ENCODE results near the gene DIO3. TPM values are rescaled to one million over a fixed set of nuclear protein-coding genes. Genes with fewer than 3 reads are reported as not detected.

DIO3 gene
- total RNA-seq, 1 experiment from 2014 or later: 4.9 TPM

- H3K9ac ChIP-seq (ENCODE audit: low read length): no peak overlapping the region
- no peaks in the 10 kb centered on the region for H3K79me2 ChIP-seq (ENCODE audit: low read length)
- H3K27me3 ChIP-seq (ENCODE audit: low read length): no peaks in the 10 kb centered on the region
- DNase-seq (no peak), ATAC-seq (no peak)
- BruUV-seq (replicated peaks): no TSS peak
- no peaks in the 10 kb centered on the region for H3K4me1 ChIP-seq (ENCODE audit: insufficient read depth, low read length)
- H3K9me3 ChIP-seq (ENCODE audit: low read length): no peaks in the 10 kb centered on the region
- no peaks in the 10 kb centered on the region for H3K9me2 ChIP-seq (replicated peaks; ENCODE audit: low read length)
- intact Hi-C loops (cut with micrococcal nuclease): no loop called here
- H4K20me1 ChIP-seq (ENCODE audit: low read length): no peaks in the 10 kb centered on the region
- no peak overlapping the region for H3K27ac ChIP-seq (ENCODE audit: low read length)
- H3F3A ChIP-seq (ENCODE audit: low read length, unreplicated experiment): no peaks in the 10 kb centered on the region
- no peaks in the 10 kb centered on the region for H3K36me3 ChIP-seq (ENCODE audit: low read depth, low read length)
- H2AFZ ChIP-seq (ENCODE audit: low read length): no peak overlapping the region
- ChIA-PET CTCF (no interaction called here), POLR2A (ENCODE audit: unreplicated experiment) (no interaction called here)
- H3K4me3 ChIP-seq (ENCODE audit: low read length): no peak overlapping the region
- no peak overlapping the region for H3K4me2 ChIP-seq (ENCODE audit: low read length)
- TF ChIP-seq EZH2 (IDR thresholded peaks at IDR 0.05; ENCODE audit: low read length, unreplicated experiment): no peak
- no peak for TF ChIP-seq CTCF (conservative IDR thresholded peaks at IDR 0.05; ENCODE audit: low read depth, low read length)
- no peak for TF ChIP-seq EZH2phosphoT487 (IDR thresholded peaks at IDR 0.05; ENCODE audit: borderline replicate concordance, low read length)
Measured at GRCh38 chr14:101598159-101598558, 36.9 kb downstream of the DIO3 start.

GRCh38 chr14:101598571-101599233, 37.4 kb downstream of the DIO3 start:
- H3K27me3 ChIP-seq (ENCODE audit: low read length): no peaks in the 10 kb centered on the region
- intact Hi-C loops (cut with micrococcal nuclease): no loop called here
- no peak for TF ChIP-seq EZH2phosphoT487 (IDR thresholded peaks at IDR 0.05; ENCODE audit: borderline replicate concordance, low read length)
- no peak for TF ChIP-seq CTCF (conservative IDR thresholded peaks at IDR 0.05; ENCODE audit: low read depth, low read length)
- TF ChIP-seq EZH2 (IDR thresholded peaks at IDR 0.05; ENCODE audit: low read length, unreplicated experiment): no peak
- no peak overlapping the region for H3K9ac ChIP-seq (ENCODE audit: low read length)
- no peak overlapping the region for H3K4me3 ChIP-seq (ENCODE audit: low read length)
- no peak for ATAC-seq
- H3K9me3 ChIP-seq (ENCODE audit: low read length): no peaks in the 10 kb centered on the region
- H3K79me2 ChIP-seq (ENCODE audit: low read length): no peaks in the 10 kb centered on the region
- no peaks in the 10 kb centered on the region for H3F3A ChIP-seq (ENCODE audit: low read length, unreplicated experiment)
- POLR2A ChIA-PET (ENCODE audit: unreplicated experiment): no interaction called here
- H3K4me1 ChIP-seq (ENCODE audit: insufficient read depth, low read length): no peaks in the 10 kb centered on the region
- CTCF ChIA-PET: no interaction called here
- H3K9me2 ChIP-seq (replicated peaks; ENCODE audit: low read length): no peaks in the 10 kb centered on the region
- no TSS peak for BruUV-seq (replicated peaks)
- no peaks in the 10 kb centered on the region for H4K20me1 ChIP-seq (ENCODE audit: low read length)
- H3K36me3 ChIP-seq (ENCODE audit: low read depth, low read length): no peaks in the 10 kb centered on the region
- DNase-seq: no peak
- H3K27ac ChIP-seq (ENCODE audit: low read length): no peak overlapping the region
- H3K4me2 ChIP-seq (ENCODE audit: low read length): no peak overlapping the region
- no peak overlapping the region for H2AFZ ChIP-seq (ENCODE audit: low read length)

GRCh38 chr14:101599234-101599885, 38.1 kb downstream of the DIO3 start:
- no peak overlapping the region for H3K9ac ChIP-seq (ENCODE audit: low read length)
- BruUV-seq (replicated peaks): no TSS peak
- POLR2A ChIA-PET (ENCODE audit: unreplicated experiment): no interaction called here
- H3K9me3 ChIP-seq (ENCODE audit: low read length): no peaks in the 10 kb centered on the region
- no peak for ATAC-seq
- no peaks in the 10 kb centered on the region for H3F3A ChIP-seq (ENCODE audit: low read length, unreplicated experiment)
- no peak overlapping the region for H3K27ac ChIP-seq (ENCODE audit: low read length)
- H4K20me1 ChIP-seq (ENCODE audit: low read length): no peaks in the 10 kb centered on the region
- no peak for DNase-seq
- no peaks in the 10 kb centered on the region for H3K79me2 ChIP-seq (ENCODE audit: low read length)
- no peaks in the 10 kb centered on the region for H3K36me3 ChIP-seq (ENCODE audit: low read depth, low read length)
- no peak overlapping the region for H3K4me2 ChIP-seq (ENCODE audit: low read length)
- no peak overlapping the region for H2AFZ ChIP-seq (ENCODE audit: low read length)
- no peaks in the 10 kb centered on the region for H3K9me2 ChIP-seq (replicated peaks; ENCODE audit: low read length)
- no peak overlapping the region for H3K4me3 ChIP-seq (ENCODE audit: low read length)
- CTCF ChIA-PET: no interaction called here
- intact Hi-C loops (cut with micrococcal nuclease): no loop called here
- no peaks in the 10 kb centered on the region for H3K4me1 ChIP-seq (ENCODE audit: insufficient read depth, low read length)
- TF ChIP-seq EZH2 (IDR thresholded peaks at IDR 0.05; ENCODE audit: low read length, unreplicated experiment): no peak
- no peaks in the 10 kb centered on the region for H3K27me3 ChIP-seq (ENCODE audit: low read length)
